Right atrium auricular region (tissue), 2 donors: ENCODE data around the gene MED12L. TPM values are rescaled to one million over a fixed set of nuclear protein-coding genes. Genes with fewer than 3 reads are reported as not detected.

Experiments used
- DNase-seq: peaks from one replicate; pipeline ENCODE4 v3.0.0-alpha.2; 2019; ENCODE audit warnings: low spot score
- H3K27ac ChIP-seq, 2 donors: fragments of 200-600 bp; sonication (generic); 1 replicate in 1 of 2; 2 replicates in 1 of 2; pipeline ENCODE4 v1.5.1; 2016 to 2019
- H3K27me3 ChIP-seq, 2 donors: fragments of 200-600 bp; sonication (generic); one replicate each; pipeline versions ENCODE4 v1.5.1 to v1.6.0; 2017 to 2019
- H3K36me3 ChIP-seq: fragments of 200-600 bp; sonication (generic); one replicate; pipeline ENCODE4 v1.5.1; 2016
- H3K4me1 ChIP-seq, 2 donors: fragments of 200-600 bp; sonication (generic); one replicate each; pipeline versions ENCODE4 v1.5.1 to v1.6.0; 2017 to 2019
- H3K4me3 ChIP-seq, 2 donors: fragments of 200-600 bp; sonication (generic); 1 replicate in 1 of 2; 2 replicates in 1 of 2; pipeline ENCODE4 v1.5.1; 2017 to 2019; ENCODE audit warnings: mild to moderate bottlenecking in 1 of 2, moderate library complexity in 1 of 2
- H3K9me3 ChIP-seq, 2 donors: fragments of 200-600 bp; sonication (generic); one replicate each; pipeline ENCODE4 v1.5.1; 2019
- CTCF ChIP-seq, 2 donors: fragments of 200-600 bp; sonication (generic); IDR thresholded peaks; one replicate each; pipeline ENCODE4 v1.5.1; 2019; ENCODE audit warnings: antibody characterized with exemption in 2 of 2
- total RNA-seq, 2 donors: library from RNA; depleted of rRNA; stranded (reverse); fragments of >200 nt; gene quantifications; one replicate each; pipeline ENCODE4 v1.1.0, GENCODE V29; 2016

Gene MED12L
- total RNA-seq, 2 donors from 2014 or later, result 0.07 to 0.35 TPM

- Histone ChIP-seq H3K27ac (no peak overlapping the region), H3K9me3 (no peaks in the 10 kb centered on the region), H3K36me3 (no peaks in the 10 kb centered on the region), H3K4me3 (no peak overlapping the region), H3K4me1 (no peaks in the 10 kb centered on the region), H3K27me3 (no peaks in the 10 kb centered on the region)
- no peak for TF ChIP-seq CTCF (IDR thresholded peaks at IDR 0.05)
- no peak for DNase-seq
Measured at GRCh38 chr3:151269631-151270030, 184.2 kb downstream of the MED12L start.

GRCh38 chr3:151275091-151275490 is 189.6 kb downstream of the MED12L start:
- H3K27me3 ChIP-seq, result no peaks in the 10 kb centered on the region
- no peak for DNase-seq
- no peaks in the 10 kb centered on the region for H3K9me3 ChIP-seq
- TF ChIP-seq CTCF (IDR thresholded peaks at IDR 0.05), result no peak
- no peaks in the 10 kb centered on the region for H3K4me1 ChIP-seq
- no peak overlapping the region for H3K27ac ChIP-seq
- H3K36me3 ChIP-seq, result no peaks in the 10 kb centered on the region
- no peak overlapping the region for H3K4me3 ChIP-seq

GRCh38 chr3:151276038-151276686 is 190.7 kb downstream of the MED12L start:
- TF ChIP-seq CTCF (IDR thresholded peaks at IDR 0.05), result no peak
- Histone ChIP-seq H3K4me1 (no peaks in the 10 kb centered on the region), H3K4me3 (no peak overlapping the region), H3K27ac (peak overlapping the region in 1 of 2 donors; percentile 0), H3K27me3 (no peaks in the 10 kb centered on the region), H3K9me3 (no peaks in the 10 kb centered on the region), H3K36me3 (no peaks in the 10 kb centered on the region)
- no peak for DNase-seq

GRCh38 chr3:151276687-151277042 is 191.2 kb downstream of the MED12L start:
- no peaks in the 10 kb centered on the region for H3K36me3 ChIP-seq
- no peaks in the 10 kb centered on the region for H3K27me3 ChIP-seq
- H3K4me1 ChIP-seq, result no peaks in the 10 kb centered on the region
- no peaks in the 10 kb centered on the region for H3K9me3 ChIP-seq
- no peak for TF ChIP-seq CTCF (IDR thresholded peaks at IDR 0.05)
- H3K4me3 ChIP-seq, result no peak overlapping the region
- peak overlapping the region in 1 of 2 donors; percentile 0 for H3K27ac ChIP-seq
- DNase-seq, result no peak

- no peaks in the 10 kb centered on the region for H3K27me3 ChIP-seq
- H3K27ac ChIP-seq, result peak within 1 kb of the TSS in 1 of 2 donors; percentile 5
- peak within 1 kb of the TSS in 1 of 2 donors; percentile 12 for H3K4me3 ChIP-seq
- H3K9me3 ChIP-seq, result no peaks in the 10 kb centered on the region
- H3K36me3 ChIP-seq, result no peaks in the 10 kb centered on the region
- no peak for TF ChIP-seq CTCF (IDR thresholded peaks at IDR 0.05)
- no peak for DNase-seq
- H3K4me1 ChIP-seq, result no peaks in the 10 kb centered on the region
Measured at GRCh38 chr3:151278230-151278629, 192.8 kb downstream of the MED12L start, which contains the start of gene P2RY14. P2RY14 (minus strand) TSS chr3:151278542; CDS start chr3:151214316, 64,226 bp downstream.
